Right hindlimb (tissue), 1 donor: ENCODE measurements around the gene FOXJ3.
"Not testable (repeated sequence)": the region's sequence is repeated elsewhere in the genome, so short reads cannot be mapped to it uniquely, and the experiment has no call there.

Experiments used
- DNase-seq: peaks from one replicate; pipeline ENCODE4 v3.0.0-alpha.2; 2018

FOXJ3 gene

GRCh38 chr1:42239555-42239954 lies 95.5 kb downstream of the FOXJ3 start:
- no peak for DNase-seq

- no peak for DNase-seq
These were observed 96.0 kb downstream of the FOXJ3 start for GRCh38 chr1:42239041-42239440.

GRCh38 chr1:42231253-42231652 lies 103.8 kb downstream of the FOXJ3 start:
- DNase-seq, result no peak

- DNase-seq, result no peak
These were observed 106.1 kb downstream of the FOXJ3 start for GRCh38 chr1:42228938-42229337.

GRCh38 chr1:42223036-42223435 lies 112.0 kb downstream of the FOXJ3 start:
- no peak for DNase-seq

GRCh38 chr1:42221952-42222606 lies 113.0 kb downstream of the FOXJ3 start:
- no peak for DNase-seq

GRCh38 chr1:42221456-42221855 lies 113.6 kb downstream of the FOXJ3 start:
- DNase-seq, result no peak

- no peak for DNase-seq
These were observed 115.4 kb downstream of the FOXJ3 start for GRCh38 chr1:42219627-42220026.

GRCh38 chr1:42214447-42214871 lies 120.6 kb downstream of the FOXJ3 start:
- DNase-seq, result no peak

GRCh38 chr1:42211224-42211623 lies 123.8 kb downstream of the FOXJ3 start:
- DNase-seq, result no peak

GRCh38 chr1:42210421-42211133 lies 124.5 kb downstream of the FOXJ3 start:
- DNase-seq, result no peak

- DNase-seq, result no peak
These were observed 125.3 kb downstream of the FOXJ3 start for GRCh38 chr1:42209526-42210251.

GRCh38 chr1:42206930-42207329 lies 128.1 kb downstream of the FOXJ3 start:
- DNase-seq, result not testable (repeated sequence)

- no peak for DNase-seq
These were observed 128.9 kb downstream of the FOXJ3 start for GRCh38 chr1:42206164-42206563.

- no peak for DNase-seq
These were observed 133.0 kb downstream of the FOXJ3 start for GRCh38 chr1:42201986-42202385.

- no peak for DNase-seq
These were observed 136.8 kb downstream of the FOXJ3 start for GRCh38 chr1:42198251-42198650.

GRCh38 chr1:42195841-42196240 lies 139.2 kb downstream of the FOXJ3 start:
- no peak for DNase-seq

GRCh38 chr1:42192106-42192505 lies 142.9 kb downstream of the FOXJ3 start:
- no peak for DNase-seq

GRCh38 chr1:42191319-42191718 lies 143.7 kb downstream of the FOXJ3 start:
- DNase-seq, result no peak

- no peak for DNase-seq
These were observed 144.8 kb downstream of the FOXJ3 start for GRCh38 chr1:42189931-42190853.

- DNase-seq, result no peak
These were observed 148.9 kb downstream of the FOXJ3 start for GRCh38 chr1:42186152-42186551.

GRCh38 chr1:42184616-42185015 lies 150.4 kb downstream of the FOXJ3 start:
- DNase-seq, result no peak

GRCh38 chr1:42183957-42184268 lies 151.1 kb downstream of the FOXJ3 start:
- DNase-seq, result no peak
